CD4-positive, alpha-beta T cell (primary cell): ENCODE measurements around the gene CPA4. TPM values are rescaled to one million over a fixed set of nuclear protein-coding genes. Genes with fewer than 3 reads are reported as not detected.

Experiments
- ATAC-seq: fragments of 200-7000 bp; cut with Tn5 transposase; one replicate; pipeline ENCODE4 v1.10.0; 2022; ENCODE audit warnings: mild to moderate bottlenecking; ENCODE audit not compliant: poor library complexity
- CTCF ChIA-PET: fragments of 350-600 bp; sonication (Branson Sonifier 250); formaldehyde crosslinking; loops from one replicate; lab custom pipeline; 2021; ENCODE audit warnings: antibody characterized with exemption, inconsistent platforms; lab: Charles Lee
- POLR2A ChIA-PET: fragments of 350-600 bp; sonication (Branson Sonifier 250); formaldehyde crosslinking; loops from one replicate; lab custom pipeline; 2021; ENCODE audit warnings: antibody characterized with exemption, inconsistent platforms; lab: Charles Lee
- DNase-seq, 14 experiments: peaks; one replicate each; pipeline ENCODE4 v3.0.0-alpha.2; 2013 to 2020; ENCODE audit warnings: mixed read lengths in 2 of 14
- H3K27ac ChIP-seq, 2 donors: one replicate each; pipeline versions ENCODE4 v1.5.1 to v1.7.0; 2013; ENCODE audit warnings: low read length in 2 of 2, low read depth in 1 of 2, mild to moderate bottlenecking in 1 of 2
- H3K27me3 ChIP-seq, 2 experiments: 1 replicate in 1 of 2; 2 replicates in 1 of 2; pipeline versions ENCODE4 v1.6.1 to v1.7.0; 2013; ENCODE audit warnings: low read length in 2 of 2, control low read depth in 1 of 2, mild to moderate bottlenecking in 1 of 2, moderate library complexity in 1 of 2; ENCODE audit not compliant: insufficient read depth in 2 of 2, control insufficient read depth in 1 of 2
- H3K36me3 ChIP-seq: one replicate; pipeline ENCODE4 v1.6.1; 2013; ENCODE audit warnings: low read length, control low read depth; ENCODE audit not compliant: insufficient read depth
- H3K4me1 ChIP-seq: one replicate; pipeline ENCODE4 v1.6.1; 2013; ENCODE audit warnings: low read length, control low read depth; ENCODE audit not compliant: insufficient read depth
- H3K4me3 ChIP-seq: one replicate; pipeline ENCODE4 v1.5.1; 2013; ENCODE audit warnings: mild to moderate bottlenecking, low read length, moderate library complexity
- H3K9me3 ChIP-seq, 2 experiments: 1 replicate in 1 of 2; 2 replicates in 1 of 2; pipeline versions ENCODE4 v1.6.1 to v1.7.0; 2013; ENCODE audit warnings: low read length in 2 of 2, mild to moderate bottlenecking in 2 of 2, control low read depth in 1 of 2, moderate library complexity in 1 of 2; ENCODE audit not compliant: control insufficient read depth in 1 of 2, insufficient read depth in 1 of 2
- H3K27ac Mint-ChIP-seq: one replicate; pipeline ENCODE4 v1.8.0; 2020; ENCODE audit warnings: mixed read lengths
- H3K27me3 Mint-ChIP-seq: one replicate; pipeline ENCODE4 v1.8.0; 2021; ENCODE audit warnings: mixed read lengths
- H3K36me3 Mint-ChIP-seq: one replicate; pipeline ENCODE4 v1.8.0; 2021; ENCODE audit warnings: low read depth, mixed read lengths
- H3K4me1 Mint-ChIP-seq: one replicate; pipeline ENCODE4 v1.8.0; 2021; ENCODE audit warnings: low read depth, mixed read lengths
- H3K4me3 Mint-ChIP-seq: one replicate; pipeline ENCODE4 v1.8.0; 2020; ENCODE audit warnings: mild to moderate bottlenecking, mixed read lengths
- H3K9me3 Mint-ChIP-seq: one replicate; pipeline ENCODE4 v1.8.0; 2020; ENCODE audit warnings: mixed read lengths
- CTCF ChIP-seq: fragments of 200-600 bp; IDR thresholded peaks from one replicate; pipeline ENCODE4 v1.8.0; 2022; ENCODE audit warnings: antibody characterized with exemption, mild to moderate bottlenecking
- intact Hi-C, 2 experiments: fragments of 100-400 bp; cut with DNase I in 1 of 2; cut with micrococcal nuclease in 1 of 2; formaldehyde crosslinking; loops; one replicate each; pipeline versions ENCODE4 v1.15.1 to v1.9.0; 2023 to 2025; cut with DNase I, micrococcal nuclease
- total RNA-seq, 174 experiments: library from RNA in 2 of 174; stranded (reverse) in 2 of 174; gene quantifications; one replicate each; pipeline ENCODE4 v1.2.3 and lab custom pipeline; 2021 to 2026

Gene CPA4
- total RNA-seq, 2 experiments from 2014 or later, result not detected

DNA sequence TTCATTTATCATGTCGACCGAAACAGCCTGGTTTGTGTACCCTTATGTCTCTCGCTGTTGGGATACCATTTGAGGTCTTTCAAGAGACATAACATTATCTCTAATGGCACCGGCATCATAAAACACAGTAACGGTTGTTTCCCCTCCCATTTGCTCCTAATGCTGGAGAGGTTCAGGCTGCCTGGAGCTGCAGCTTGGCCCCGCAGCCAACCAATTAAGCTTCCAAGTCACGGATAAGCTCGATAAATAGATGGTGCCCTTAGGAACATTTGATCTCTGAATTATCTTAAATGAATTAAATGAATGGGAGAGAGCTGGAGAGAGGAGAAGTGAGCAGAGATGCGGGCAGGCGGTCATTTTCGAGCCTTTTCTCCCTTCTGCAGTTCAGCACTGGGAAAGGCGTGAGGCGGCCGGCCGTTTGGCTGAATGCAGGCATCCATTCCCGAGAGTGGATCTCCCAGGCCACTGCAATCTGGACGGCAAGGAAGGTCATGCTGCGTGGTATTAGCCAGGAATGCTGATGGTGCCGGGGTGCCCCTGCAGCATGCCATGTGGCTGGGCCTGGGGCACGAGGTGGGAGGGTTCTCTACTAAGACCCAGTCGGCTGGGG is 12.6 kb downstream of the CPA4 start:
- Histone ChIP-seq H3K9me3 (no peaks in the 10 kb centered on the region), H3K27ac (no peak overlapping the region), H3K4me3 (no peak overlapping the region), H3K27me3 (no peaks in the 10 kb centered on the region), H3K36me3 (no peaks in the 10 kb centered on the region), H3K4me1 (no peaks in the 10 kb centered on the region)
- ChIA-PET POLR2A (no interaction called here), CTCF (interaction anchor here (0.8 kb wide), 1 partner anchor 9 kb away, joined by 3 read pairs; no protein-coding TSS in a partner anchor)
- Mint-ChIP-seq H3K36me3 (no peaks in the 10 kb centered on the region), H3K4me3 (no peak overlapping the region), H3K27ac (no peak overlapping the region), H3K9me3 (no peaks in the 10 kb centered on the region), H3K27me3 (no peaks in the 10 kb centered on the region), H3K4me1 (no peaks in the 10 kb centered on the region)
- no peak for DNase-seq
- TF ChIP-seq CTCF, result no peak
- ATAC-seq, result no peak
- intact Hi-C loops, result no loop called here

DNA sequence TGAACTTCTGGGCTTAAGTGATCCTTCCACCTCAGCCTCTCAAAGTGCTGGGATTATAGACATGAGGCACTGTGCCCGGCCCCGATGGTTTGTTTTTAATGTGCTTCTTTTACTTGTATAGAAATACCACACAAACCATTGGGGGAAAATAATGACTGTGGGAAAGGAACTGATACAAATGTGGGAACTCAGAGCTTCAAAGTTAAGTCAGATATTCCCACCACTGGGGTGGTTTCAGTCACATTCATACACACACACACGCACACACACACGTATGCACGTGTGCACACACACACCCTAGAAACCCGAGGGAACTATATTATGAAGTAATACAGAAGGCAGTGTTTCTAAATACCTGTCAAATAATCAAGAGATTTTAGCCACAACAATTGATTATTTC is 17.0 kb downstream of the CPA4 start:
- ATAC-seq, result no peak
- H3K4me1 Mint-ChIP-seq, result no peaks in the 10 kb centered on the region
- TF ChIP-seq CTCF, result no peak
- no peak overlapping the region for H3K4me3 ChIP-seq
- ChIA-PET POLR2A (no interaction called here), CTCF (no interaction called here)
- H3K4me1 ChIP-seq, result no peaks in the 10 kb centered on the region
- H3K36me3 Mint-ChIP-seq, result no peaks in the 10 kb centered on the region
- H3K9me3 Mint-ChIP-seq, result no peaks in the 10 kb centered on the region
- H3K27me3 ChIP-seq, result no peaks in the 10 kb centered on the region
- H3K36me3 ChIP-seq, result no peaks in the 10 kb centered on the region
- H3K4me3 Mint-ChIP-seq, result no peak overlapping the region
- no peaks in the 10 kb centered on the region for H3K27me3 Mint-ChIP-seq
- DNase-seq, result no peak
- no peaks in the 10 kb centered on the region for H3K9me3 ChIP-seq
- no peak overlapping the region for H3K27ac ChIP-seq
- intact Hi-C loops, result no loop called here
- no peak overlapping the region for H3K27ac Mint-ChIP-seq

GRCh38 chr7:130314305-130314704 is 21.3 kb downstream of the CPA4 start:
- DNase-seq (no peak), ATAC-seq (no peak)
- no peak overlapping the region for H3K4me3 ChIP-seq
- H3K4me1 ChIP-seq, result no peaks in the 10 kb centered on the region
- no peaks in the 10 kb centered on the region for H3K4me1 Mint-ChIP-seq
- intact Hi-C loops, result no loop called here
- ChIA-PET POLR2A (interaction anchor here (0.6 kb wide), 1 partner anchor 428 kb away, joined by 3 read pairs; no protein-coding TSS in a partner anchor), CTCF (no interaction called here)
- no peaks in the 10 kb centered on the region for H3K27me3 Mint-ChIP-seq
- H3K4me3 Mint-ChIP-seq, result no peak overlapping the region
- H3K36me3 Mint-ChIP-seq, result no peaks in the 10 kb centered on the region
- no peak overlapping the region for H3K27ac ChIP-seq
- no peaks in the 10 kb centered on the region for H3K9me3 ChIP-seq
- no peak for TF ChIP-seq CTCF
- H3K27ac Mint-ChIP-seq, result no peak overlapping the region
- no peaks in the 10 kb centered on the region for H3K9me3 Mint-ChIP-seq
- H3K36me3 ChIP-seq, result no peaks in the 10 kb centered on the region
- no peaks in the 10 kb centered on the region for H3K27me3 ChIP-seq
